BJ (cell line): Measurements from ENCODE around the gene AP3B1. TPM values are rescaled to one million over a fixed set of nuclear protein-coding genes. Genes with fewer than 3 reads are reported as not detected.
A peak's percentile ranks its signal among the peaks of the same experiment; 100 is the strongest.

ENCODE experiments used
- CTCF ChIA-PET: fragments of 350-600 bp; formaldehyde crosslinking; extraction: SDS; loops from one replicate; lab custom pipeline; 2021; ENCODE audit warnings: antibody characterized with exemption, inconsistent platforms; lab: Yijun Ruan, JAX
- POLR2A ChIA-PET: fragments of 300-600 bp; sonication (Branson Sonifier 250); formaldehyde crosslinking; extraction: SDS; loops from one replicate; lab custom pipeline; 2021; ENCODE audit warnings: antibody characterized with exemption; lab: Charles Lee
- DNase-seq: peaks from one replicate; pipeline ENCODE4 v3.0.0-alpha.2; 2011; ENCODE audit warnings: low read depth
- H3K27me3 ChIP-seq: 2 replicates; pipeline ENCODE4 v1.6.0; 2011; ENCODE audit warnings: low read length; ENCODE audit not compliant: control insufficient read depth, insufficient read depth
- H3K36me3 ChIP-seq: 2 replicates; pipeline ENCODE4 v1.5.1; 2011; ENCODE audit warnings: low read length; ENCODE audit not compliant: control insufficient read depth, insufficient read depth
- H3K4me3 ChIP-seq: 2 replicates; pipeline ENCODE4 v1.5.1; 2011; ENCODE audit warnings: low read depth, mild to moderate bottlenecking, control low read depth, low read length
- CTCF ChIP-seq: IDR thresholded peaks from 2 replicates; pipeline ENCODE4 v1.5.1; 2011; ENCODE audit warnings: low read depth, mild to moderate bottlenecking, control low read depth, inconsistent platforms, low read length, moderate library complexity; ENCODE audit not compliant: insufficient read depth
- polyA plus RNA-seq: library from polyadenylated mRNA; depleted of rRNA; stranded (reverse); fragments of >200 nt; gene quantifications from 2 replicates; pipeline ENCODE4 v1.2.3, GENCODE V29; 2011

Gene AP3B1
- polyA plus RNA-seq, 1 experiment = 23.9 TPM

- Histone ChIP-seq H3K4me3 (no peak overlapping the region), H3K36me3 (no peaks in the 10 kb centered on the region), H3K27me3 (no peaks in the 10 kb centered on the region)
- CTCF ChIA-PET = no interaction called here
- POLR2A ChIA-PET = no interaction called here
- TF ChIP-seq CTCF = no peak
- DNase-seq = no peak
These were observed 51.4 kb downstream of the AP3B1 start for GRCh38 chr5:78243091-78243490.

GRCh38 chr5:78242001-78242400 lies 52.5 kb downstream of the AP3B1 start:
- ChIA-PET POLR2A (no interaction called here), CTCF (interaction anchor here (0.6 to 0.7 kb wide), 2 partner anchors 12 to 713 kb away, joined by 3 read pairs; no protein-coding TSS in a partner anchor)
- no peak for TF ChIP-seq CTCF
- Histone ChIP-seq H3K36me3 (no peaks in the 10 kb centered on the region), H3K27me3 (no peaks in the 10 kb centered on the region), H3K4me3 (no peak overlapping the region)
- peak; percentile 10 for DNase-seq

GRCh38 chr5:78237911-78238310 lies 56.6 kb downstream of the AP3B1 start:
- no peak for TF ChIP-seq CTCF
- CTCF ChIA-PET = no interaction called here
- POLR2A ChIA-PET = interaction anchor here (0.6 kb wide), 1 partner anchor 1617 kb away, joined by 3 read pairs; no protein-coding TSS in a partner anchor
- Histone ChIP-seq H3K4me3 (no peak overlapping the region), H3K36me3 (no peaks in the 10 kb centered on the region), H3K27me3 (no peaks in the 10 kb centered on the region)
- no peak for DNase-seq

GRCh38 chr5:78236046-78236445 lies 58.5 kb downstream of the AP3B1 start:
- Histone ChIP-seq H3K36me3 (no peaks in the 10 kb centered on the region), H3K27me3 (no peaks in the 10 kb centered on the region), H3K4me3 (no peak overlapping the region)
- POLR2A ChIA-PET = no interaction called here
- TF ChIP-seq CTCF = no peak
- CTCF ChIA-PET = no interaction called here
- DNase-seq = no peak

GRCh38 chr5:78235289-78235688 lies 59.2 kb downstream of the AP3B1 start:
- Histone ChIP-seq H3K4me3 (no peak overlapping the region), H3K27me3 (no peaks in the 10 kb centered on the region), H3K36me3 (no peaks in the 10 kb centered on the region)
- no peak for TF ChIP-seq CTCF
- ChIA-PET POLR2A (no interaction called here), CTCF (no interaction called here)
- no peak for DNase-seq
